Putamen (tissue), 1 donor: ENCODE results near the gene C2CD2L.
"Not testable (repeated sequence)": the region's sequence is repeated elsewhere in the genome, so short reads cannot be mapped to it uniquely, and the experiment has no call there.

ENCODE experiments used
- DNase-seq: peaks from one replicate; pipeline ENCODE4 v3.0.0-alpha.2; 2016; ENCODE audit warnings: low spot score

C2CD2L gene

GRCh38 chr11:119152043-119152442, 44.9 kb downstream of the C2CD2L start:
- no peak for DNase-seq

GRCh38 chr11:119152604-119153003, 45.5 kb downstream of the C2CD2L start:
- no peak for DNase-seq

- no peak for DNase-seq
Measured at GRCh38 chr11:119153049-119153818, 46.1 kb downstream of the C2CD2L start.

GRCh38 chr11:119154178-119154577, 47.0 kb downstream of the C2CD2L start:
- no peak for DNase-seq

- no peak for DNase-seq
Measured at GRCh38 chr11:119155733-119156492, 48.8 kb downstream of the C2CD2L start.

GRCh38 chr11:119156496-119156895, 49.4 kb downstream of the C2CD2L start:
- DNase-seq, result no peak

GRCh38 chr11:119157063-119157462, 49.9 kb downstream of the C2CD2L start:
- DNase-seq, result no peak

- DNase-seq, result no peak
Measured at GRCh38 chr11:119158467-119158866, 51.3 kb downstream of the C2CD2L start.

- no peak for DNase-seq
Measured at GRCh38 chr11:119160151-119160550, 53.0 kb downstream of the C2CD2L start.

GRCh38 chr11:119161871-119162270, 54.7 kb downstream of the C2CD2L start:
- no peak for DNase-seq

- no peak for DNase-seq
Measured at GRCh38 chr11:119166368-119167076, 59.4 kb downstream of the C2CD2L start.

- DNase-seq, result not testable (repeated sequence)
Measured at GRCh38 chr11:119167077-119167458, 59.9 kb downstream of the C2CD2L start.

- no peak for DNase-seq
Measured at GRCh38 chr11:119167933-119168332, 60.8 kb downstream of the C2CD2L start.
